ENCODE results near the gene RRAS2. TPM values are rescaled to one million over a fixed set of nuclear protein-coding genes. Genes with fewer than 3 reads are reported as not detected.
A peak's percentile ranks its signal among the peaks of the same experiment; 100 is the strongest.
"Not testable (repeated sequence)": the region's sequence is repeated elsewhere in the genome, so short reads cannot be mapped to it uniquely, and the experiment has no call there.

RRAS2 gene
- total RNA-seq, 3 donors from 2014 or later: 49.2 to 56.9 (median 53.8) TPM

GRCh38 chr11:14288189-14288935 is 70.6 kb downstream of the RRAS2 start:
- H3K27me3 Mint-ChIP-seq (ENCODE audit: low read depth): no peaks in the 10 kb centered on the region
- DNase-seq (no peak), ATAC-seq (peak in 1 of 2 donors; percentile 25)
- H3K36me3 Mint-ChIP-seq (ENCODE audit: insufficient read depth): peaks cover 37% of the 10 kb centered on the region
- H3K4me1 Mint-ChIP-seq (ENCODE audit: low read depth): peaks cover 13% of the 10 kb centered on the region
- no peaks in the 10 kb centered on the region for H3K9me3 Mint-ChIP-seq
- peak overlapping the region; percentile 22 for H3K4me3 Mint-ChIP-seq

GRCh38 chr11:14278869-14279268 is 80.1 kb downstream of the RRAS2 start:
- H3K9me3 Mint-ChIP-seq; ATAC-seq; DNase-seq; H3K4me1 Mint-ChIP-seq (ENCODE audit: low read depth); H3K27me3 Mint-ChIP-seq (ENCODE audit: low read depth); H3K4me3 Mint-ChIP-seq: not testable (repeated sequence)
- peaks cover 29% of the 10 kb centered on the region for H3K36me3 Mint-ChIP-seq (ENCODE audit: insufficient read depth)

GRCh38 chr11:14275076-14275475 is 83.9 kb downstream of the RRAS2 start:
- no peak overlapping the region for H3K4me3 Mint-ChIP-seq
- H3K27me3 Mint-ChIP-seq (ENCODE audit: low read depth): no peaks in the 10 kb centered on the region
- peaks cover 12% of the 10 kb centered on the region for H3K36me3 Mint-ChIP-seq (ENCODE audit: insufficient read depth)
- H3K9me3 Mint-ChIP-seq: no peaks in the 10 kb centered on the region
- DNase-seq (no peak), ATAC-seq (no peak)
- peaks cover 24% of the 10 kb centered on the region for H3K4me1 Mint-ChIP-seq (ENCODE audit: low read depth)

GRCh38 chr11:14273895-14274294 is 85.1 kb downstream of the RRAS2 start:
- Mint-ChIP-seq H3K4me3 (no peak overlapping the region), H3K27me3 (ENCODE audit: low read depth) (no peaks in the 10 kb centered on the region), H3K9me3 (no peaks in the 10 kb centered on the region), H3K36me3 (ENCODE audit: insufficient read depth) (peaks cover 12% of the 10 kb centered on the region), H3K4me1 (ENCODE audit: low read depth) (peaks cover 30% of the 10 kb centered on the region)
- DNase-seq (no peak), ATAC-seq (no peak)

GRCh38 chr11:14270690-14271542 is 88.1 kb downstream of the RRAS2 start:
- H3K9me3 Mint-ChIP-seq: no peaks in the 10 kb centered on the region
- peak; percentile 55 to 58 for ATAC-seq

GRCh38 chr11:14269692-14270573 is 89.0 kb downstream of the RRAS2 start:
- DNase-seq (no peak), ATAC-seq (peak in 1 of 2 donors; percentile 27)
- Mint-ChIP-seq H3K4me3 (no peak overlapping the region), H3K4me1 (ENCODE audit: low read depth) (peaks cover 30% of the 10 kb centered on the region), H3K36me3 (ENCODE audit: insufficient read depth) (peaks cover 23% of the 10 kb centered on the region), H3K27me3 (ENCODE audit: low read depth) (no peaks in the 10 kb centered on the region), H3K9me3 (no peaks in the 10 kb centered on the region)

More at GRCh38 chr11:14270690-14271542, 88.1 kb downstream of the RRAS2 start:
- Mint-ChIP-seq H3K36me3 (ENCODE audit: insufficient read depth) (peaks cover 15% of the 10 kb centered on the region), H3K27me3 (ENCODE audit: low read depth) (no peaks in the 10 kb centered on the region), H3K4me3 (peak overlapping the region; percentile 20), H3K4me1 (ENCODE audit: low read depth) (peaks cover 30% of the 10 kb centered on the region)
- no peak for DNase-seq

- ATAC-seq (no peak), DNase-seq (no peak)
- no peak overlapping the region for H3K4me3 Mint-ChIP-seq
- H3K4me1 Mint-ChIP-seq (ENCODE audit: low read depth): peaks cover 30% of the 10 kb centered on the region
- no peaks in the 10 kb centered on the region for H3K27me3 Mint-ChIP-seq (ENCODE audit: low read depth)
- peaks cover 4% of the 10 kb centered on the region for H3K9me3 Mint-ChIP-seq
- peaks cover 33% of the 10 kb centered on the region for H3K36me3 Mint-ChIP-seq (ENCODE audit: insufficient read depth)
These were observed 90.9 kb downstream of the RRAS2 start for GRCh38 chr11:14267861-14268635.

- peaks cover 33% of the 10 kb centered on the region for H3K36me3 Mint-ChIP-seq (ENCODE audit: insufficient read depth)
- no peak overlapping the region for H3K4me3 Mint-ChIP-seq
- peaks cover 4% of the 10 kb centered on the region for H3K9me3 Mint-ChIP-seq
- ATAC-seq (no peak), DNase-seq (no peak)
- H3K27me3 Mint-ChIP-seq (ENCODE audit: low read depth): no peaks in the 10 kb centered on the region
- peaks cover 22% of the 10 kb centered on the region for H3K4me1 Mint-ChIP-seq (ENCODE audit: low read depth)
These were observed 92.4 kb downstream of the RRAS2 start for GRCh38 chr11:14266622-14267021.

GRCh38 chr11:14264966-14265365 is 94.0 kb downstream of the RRAS2 start:
- Mint-ChIP-seq H3K9me3 (peaks cover 4% of the 10 kb centered on the region), H3K4me3 (no peak overlapping the region), H3K27me3 (ENCODE audit: low read depth) (no peaks in the 10 kb centered on the region), H3K4me1 (ENCODE audit: low read depth) (peaks cover 5% of the 10 kb centered on the region), H3K36me3 (ENCODE audit: insufficient read depth) (peaks cover 33% of the 10 kb centered on the region)
- DNase-seq (no peak), ATAC-seq (no peak)

- Mint-ChIP-seq H3K36me3 (ENCODE audit: insufficient read depth) (peaks cover 24% of the 10 kb centered on the region), H3K4me1 (ENCODE audit: low read depth) (no peaks in the 10 kb centered on the region), H3K4me3 (no peak overlapping the region), H3K9me3 (peaks cover 4% of the 10 kb centered on the region), H3K27me3 (ENCODE audit: low read depth) (no peaks in the 10 kb centered on the region)
- no peak for ATAC-seq
- no peak for DNase-seq
These were observed 96.6 kb downstream of the RRAS2 start for GRCh38 chr11:14262271-14262846.

GRCh38 chr11:14261066-14261465 is 97.9 kb downstream of the RRAS2 start:
- peaks cover 4% of the 10 kb centered on the region for H3K9me3 Mint-ChIP-seq
- H3K4me3 Mint-ChIP-seq: no peak overlapping the region
- H3K36me3 Mint-ChIP-seq (ENCODE audit: insufficient read depth): peaks cover 26% of the 10 kb centered on the region
- H3K27me3 Mint-ChIP-seq (ENCODE audit: low read depth): no peaks in the 10 kb centered on the region
- DNase-seq: no peak
- ATAC-seq: no peak
- no peaks in the 10 kb centered on the region for H3K4me1 Mint-ChIP-seq (ENCODE audit: low read depth)

GRCh38 chr11:14259878-14260277 is 99.1 kb downstream of the RRAS2 start:
- Mint-ChIP-seq H3K4me3 (no peak overlapping the region), H3K27me3 (ENCODE audit: low read depth) (no peaks in the 10 kb centered on the region), H3K4me1 (ENCODE audit: low read depth) (no peaks in the 10 kb centered on the region), H3K9me3 (peaks cover 4% of the 10 kb centered on the region), H3K36me3 (ENCODE audit: insufficient read depth) (peaks cover 16% of the 10 kb centered on the region)
- no peak for DNase-seq
- ATAC-seq: no peak

- H3K4me3 Mint-ChIP-seq: no peak overlapping the region
- H3K4me1 Mint-ChIP-seq (ENCODE audit: low read depth): no peaks in the 10 kb centered on the region
- DNase-seq: no peak
- no peak for ATAC-seq
- peaks cover 11% of the 10 kb centered on the region for H3K36me3 Mint-ChIP-seq (ENCODE audit: insufficient read depth)
- no peaks in the 10 kb centered on the region for H3K9me3 Mint-ChIP-seq
- H3K27me3 Mint-ChIP-seq (ENCODE audit: low read depth): no peaks in the 10 kb centered on the region
These were observed 99.7 kb downstream of the RRAS2 start for GRCh38 chr11:14259186-14259784.

All from activated T-cell treated with anti-CD3 and anti-CD28 coated beads, Interleukin-2, amount 50 U/mL, for 4 hours (primary cell).